Measurements from ENCODE around the gene ARSG. TPM values are rescaled to one million over a fixed set of nuclear protein-coding genes. Genes with fewer than 3 reads are reported as not detected.

ARSG gene
- total and polyA plus RNA-seq, 2 of the 4 experiments (the other 2 are of a cell fraction): 2.9 to 3.0 TPM

- dilution Hi-C loops (cut with HindIII; ENCODE audit: low sequenced_read_pairs, unreplicated experiment): no loop called here
- H3K9ac ChIP-seq (ENCODE audit: low read depth, low read length): no peak overlapping the region
- peaks cover 33% of the 10 kb centered on the region for H3K9me1 ChIP-seq (ENCODE audit: insufficient read depth, low read length)
- peak overlapping the region; percentile 84 for H3K14ac ChIP-seq (replicated peaks; ENCODE audit: low read depth, low read length)
- intact Hi-C loops (cut with micrococcal nuclease): loop anchor here (2.0 to 5.0 kb wide), 3 partner anchors 25 to 88 kb away; partner anchors contain the start of genes ARSG, SLC16A6 and WIPI1
- no peaks in the 10 kb centered on the region for H4K20me1 ChIP-seq (ENCODE audit: insufficient read depth, low read length)
- ChIA-PET POLR2A (ENCODE audit: unreplicated experiment) (no interaction called here), CTCF (interaction anchor here (1.2 kb wide), 1 partner anchor 19 kb away, joined by 3 read pairs; no protein-coding TSS in a partner anchor)
- H3K27ac ChIP-seq (ENCODE audit: insufficient read depth, low read length): peak overlapping the region; percentile 27; the same call in 1 of the 2 replicates
- H3K36me3 ChIP-seq (ENCODE audit: control insufficient read depth, insufficient read depth, low read length): no peaks in the 10 kb centered on the region
- H3K56ac ChIP-seq (ENCODE audit: extremely low read depth, insufficient read depth, low read length): no peak overlapping the region
- ATAC-seq (ENCODE audit: low read depth) (no peak), DNase-seq (no peak)
- H3K23ac ChIP-seq (ENCODE audit: low read depth, low read length): peak overlapping the region; percentile 85; the same call in 1 of the 2 replicates
- H2BK5ac ChIP-seq (ENCODE audit: low read depth, low read length, poor library complexity, severe bottlenecking): peak overlapping the region; percentile 95
- peaks cover 33% of the 10 kb centered on the region for H3K4me1 ChIP-seq (ENCODE audit: control insufficient read depth, insufficient read depth, low read length)
- H2BK20ac ChIP-seq (ENCODE audit: low read depth, low read length): peak overlapping the region; percentile 95
- no TSS peak for BruUV-seq (replicated peaks)
- H3K4me3 ChIP-seq (ENCODE audit: insufficient read depth, low read depth, low read length): no peak overlapping the region
- in situ Hi-C loops (cut with MboI; ENCODE audit: low sequenced_read_pairs): no loop called here
- peak overlapping the region; percentile 94 for H3K4ac ChIP-seq (ENCODE audit: low read depth, low read length)
- peak overlapping the region; percentile 91 for H3K18ac ChIP-seq (ENCODE audit: low read depth, low read length)
- H3K27me3 ChIP-seq (ENCODE audit: control insufficient read depth, insufficient read depth, low read length): no peaks in the 10 kb centered on the region
- H2AK9ac ChIP-seq (replicated peaks; ENCODE audit: low read depth, low read length, poor library complexity): no peak overlapping the region
- peak overlapping the region; percentile 83 to 90 for H4K8ac ChIP-seq (ENCODE audit: low read depth in 2 of 2, low read length in 2 of 2)
- peak overlapping the region; percentile 92 for H2AK5ac ChIP-seq (ENCODE audit: low read depth, low read length)
- no peak for TF ChIP-seq CTCF (conservative IDR thresholded peaks at IDR 0.05; ENCODE audit: low read depth, low read length)
- TF ChIP-seq CHD1 (IDR thresholded peaks at IDR 0.05; ENCODE audit: low read depth, low read length): no peak
- no peak for TF ChIP-seq ELK1 (IDR thresholded peaks at IDR 0.05; ENCODE audit: borderline replicate concordance, low read depth, low read length)
- no peak for TF ChIP-seq RAD21 (IDR thresholded peaks at IDR 0.05; ENCODE audit: low read length)
- peak overlapping the region; percentile 95 for H2BK15ac ChIP-seq (ENCODE audit: low read depth, low read length)
- H3K9me3 ChIP-seq (ENCODE audit: control insufficient read depth, insufficient read depth, low read length): no peaks in the 10 kb centered on the region
- H4K91ac ChIP-seq (ENCODE audit: insufficient read depth, low read depth, low read length): peak overlapping the region; percentile 89
- H4K5ac ChIP-seq (ENCODE audit: low read depth, low read length): peak overlapping the region; percentile 93; the same call in 1 of the 2 replicates
- no peak overlapping the region for H3K4me2 ChIP-seq (ENCODE audit: low read depth, low read length)
- WGBS, 2 experiments (ENCODE audit: extremely low coverage in 2 of 2, insufficient read length in 1 of 2): 98% methylated on average over 5 of the region's 11 CpGs; no CpG with 5 or more reads in 1 of the 2 experiments
- H2BK120ac ChIP-seq (ENCODE audit: low read depth, low read length): peak overlapping the region; percentile 94
- no peak overlapping the region for H2AFZ ChIP-seq (replicated peaks; ENCODE audit: low read length, poor library complexity)
- H3K79me1 ChIP-seq (ENCODE audit: low read depth in 1 of 2, low read length in 2 of 2): peaks cover 0 to 2% of the 10 kb centered on the region in 2 experiments; a peak in 1 of 4 replicates
Measured at GRCh38 chr17:68379692-68380677, 88.7 kb downstream of the ARSG start.

Data from IMR-90 (cell line).